Mucosa of stomach (tissue), 1 donor: ENCODE data around the gene DCTN5.

ENCODE experiments used
- H3K27me3 ChIP-seq: one replicate; pipeline ENCODE4 v1.7.0; 2013; ENCODE audit warnings: mild to moderate bottlenecking, low read length; ENCODE audit not compliant: control insufficient read depth, insufficient read depth
- H3K36me3 ChIP-seq: one replicate; pipeline ENCODE4 v1.7.0; 2013; ENCODE audit warnings: low read length; ENCODE audit not compliant: control insufficient read depth, insufficient read depth
- H3K4me1 ChIP-seq: one replicate; pipeline ENCODE4 v1.7.0; 2013; ENCODE audit warnings: mild to moderate bottlenecking, low read length; ENCODE audit not compliant: control insufficient read depth, insufficient read depth
- H3K4me3 ChIP-seq: one replicate; pipeline ENCODE4 v1.7.0; 2013; ENCODE audit warnings: low read length
- H3K9ac ChIP-seq: one replicate; pipeline ENCODE4 v1.7.0; 2013; ENCODE audit warnings: mild to moderate bottlenecking, low read length, moderate library complexity
- H3K9me3 ChIP-seq: one replicate; pipeline ENCODE4 v1.7.0; 2013; ENCODE audit warnings: mild to moderate bottlenecking, low read length, moderate library complexity; ENCODE audit not compliant: control insufficient read depth
- donor health status: Pancreatic carcinoma.

DCTN5 gene

DNA sequence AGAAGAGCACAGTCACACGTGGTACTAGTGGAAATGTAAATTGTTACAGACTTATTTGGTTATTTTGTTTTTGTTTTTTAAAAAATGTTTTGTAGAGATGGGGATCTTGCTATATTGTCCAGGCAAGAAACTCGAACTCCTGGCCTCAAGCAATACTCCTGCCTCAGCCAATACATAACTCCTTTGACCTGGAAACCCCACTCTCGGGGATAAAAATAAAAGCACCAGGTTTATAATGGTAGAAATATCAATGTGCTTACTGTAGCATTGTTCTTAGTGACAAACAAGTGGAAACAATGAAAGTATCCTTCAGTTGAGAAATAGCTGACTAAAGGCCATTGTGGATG is 83.5 kb downstream of the DCTN5 start:
- Histone ChIP-seq H3K9me3 (no peaks in the 10 kb centered on the region), H3K4me3 (no peak overlapping the region), H3K9ac (no peak overlapping the region), H3K36me3 (no peaks in the 10 kb centered on the region), H3K27me3 (no peaks in the 10 kb centered on the region), H3K4me1 (peaks cover 6% of the 10 kb centered on the region)

DNA sequence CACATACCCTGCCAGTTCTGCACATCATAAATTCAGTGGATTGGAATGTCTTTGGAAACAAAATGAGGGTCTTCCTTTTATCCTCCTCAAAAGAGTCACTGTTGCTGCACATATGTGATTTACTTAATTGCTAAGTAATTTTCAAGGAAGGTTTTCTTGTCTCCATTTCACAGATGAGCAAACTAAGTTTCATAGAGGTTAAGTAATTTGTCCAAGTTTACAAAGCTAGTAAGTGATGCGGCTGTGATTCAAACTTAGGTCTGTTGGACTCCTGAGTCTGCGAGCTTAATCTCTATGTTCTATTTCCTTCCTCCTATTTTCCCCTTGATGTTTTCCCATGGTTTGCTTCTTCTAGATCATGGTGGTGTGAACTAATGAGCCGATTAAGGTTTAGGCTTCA is 85.4 kb downstream of the DCTN5 start:
- H3K4me1 ChIP-seq, result peaks cover 10% of the 10 kb centered on the region
- no peaks in the 10 kb centered on the region for H3K9me3 ChIP-seq
- H3K4me3 ChIP-seq, result no peak overlapping the region
- H3K36me3 ChIP-seq, result no peaks in the 10 kb centered on the region
- H3K27me3 ChIP-seq, result no peaks in the 10 kb centered on the region
- no peak overlapping the region for H3K9ac ChIP-seq
